COLO829 (cell line): ENCODE results near the gene DPF3.

Source experiments
- DNase-seq: peaks from one replicate; pipeline ENCODE4 v3.0.0; 2012; ENCODE audit warnings: low spot score

The DPF3 gene

DNA sequence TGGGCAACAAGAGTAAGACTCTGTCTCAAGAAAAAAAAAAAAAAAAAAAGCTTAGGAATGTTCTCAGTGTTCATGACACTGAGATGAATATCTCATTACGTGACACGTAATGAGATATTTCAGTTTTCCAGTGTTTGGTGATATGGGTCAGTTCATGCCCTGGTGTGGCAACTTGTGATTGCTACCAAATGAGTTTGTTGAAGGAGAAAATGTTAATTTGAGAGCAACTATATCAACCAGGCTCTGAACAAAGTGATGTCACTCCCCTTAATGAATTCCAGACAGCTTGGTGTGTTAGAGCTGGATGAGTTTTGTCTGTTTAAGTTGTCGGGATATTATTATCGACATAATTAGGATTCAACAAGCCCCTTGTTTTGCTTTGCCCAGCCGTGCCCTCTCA lies 211.7 kb downstream of the DPF3 start:
- no peak for DNase-seq

DNA sequence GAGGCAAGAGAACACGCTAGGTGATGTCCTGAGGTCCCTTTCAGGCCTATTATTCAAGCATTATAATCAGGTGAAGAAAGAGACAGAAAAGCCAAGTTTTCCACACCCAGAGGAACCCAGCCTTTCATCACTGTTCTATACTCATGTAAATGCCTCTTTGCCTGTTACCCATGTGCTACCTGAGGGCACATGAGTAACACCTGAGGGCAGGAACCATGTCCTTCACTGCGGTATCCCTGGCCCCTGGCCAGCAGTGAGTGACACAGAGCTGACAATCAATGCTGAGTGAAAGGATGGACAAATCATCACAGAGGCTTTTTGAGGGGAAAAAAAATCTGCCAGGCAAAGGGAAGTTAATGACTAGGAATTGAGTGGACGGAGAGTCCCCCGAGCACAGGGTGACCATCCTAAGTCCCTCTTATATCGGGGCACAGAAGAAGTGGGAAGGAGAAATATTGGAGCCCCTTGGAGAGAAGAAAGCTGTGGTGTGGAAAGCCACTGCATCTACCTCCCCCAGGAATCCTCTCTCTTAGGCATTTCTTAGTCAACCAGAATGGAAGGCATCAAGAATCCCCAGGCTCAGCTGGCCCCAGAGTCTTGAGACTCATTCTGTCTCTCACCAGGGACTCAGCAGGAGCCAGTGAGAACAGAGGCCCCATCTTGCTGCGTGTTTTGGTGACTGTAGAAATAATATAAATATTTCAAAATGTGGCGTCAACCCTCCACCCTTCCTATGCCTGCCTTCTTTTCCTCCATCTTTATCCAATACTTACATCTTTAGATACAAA lies 212.9 kb downstream of the DPF3 start:
- DNase-seq = no peak

DNA sequence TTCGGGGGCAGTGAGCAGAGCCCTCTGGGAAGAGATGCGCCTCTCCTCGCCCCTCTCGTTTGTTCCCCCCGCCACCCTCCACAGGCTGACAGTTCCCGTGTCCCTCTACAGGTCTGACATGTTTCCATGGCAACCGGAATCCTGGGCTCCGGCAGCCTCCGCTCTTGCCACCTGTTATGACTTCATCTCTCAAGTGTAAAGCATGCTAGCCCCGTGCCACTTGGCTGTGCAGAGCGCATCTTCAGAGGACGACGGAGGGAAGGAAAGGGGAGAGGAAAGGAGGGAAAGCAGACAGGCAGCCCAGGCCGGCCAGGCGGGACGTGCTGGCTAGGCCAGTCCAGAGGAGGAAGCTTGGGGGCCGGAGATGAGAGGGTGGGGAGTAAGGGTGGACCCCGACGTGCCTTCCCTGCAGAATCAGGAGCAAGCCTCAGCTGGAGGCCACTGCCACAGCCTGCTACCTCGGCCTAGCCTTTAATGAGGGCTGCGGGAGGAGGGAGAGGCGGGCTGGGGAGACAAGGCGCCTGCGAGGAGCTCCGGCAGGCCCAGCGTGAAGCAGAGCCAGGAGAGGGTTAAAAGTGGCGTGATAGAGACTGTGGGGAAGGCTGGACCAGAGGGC lies 214.3 kb downstream of the DPF3 start:
- no peak for DNase-seq

DNA sequence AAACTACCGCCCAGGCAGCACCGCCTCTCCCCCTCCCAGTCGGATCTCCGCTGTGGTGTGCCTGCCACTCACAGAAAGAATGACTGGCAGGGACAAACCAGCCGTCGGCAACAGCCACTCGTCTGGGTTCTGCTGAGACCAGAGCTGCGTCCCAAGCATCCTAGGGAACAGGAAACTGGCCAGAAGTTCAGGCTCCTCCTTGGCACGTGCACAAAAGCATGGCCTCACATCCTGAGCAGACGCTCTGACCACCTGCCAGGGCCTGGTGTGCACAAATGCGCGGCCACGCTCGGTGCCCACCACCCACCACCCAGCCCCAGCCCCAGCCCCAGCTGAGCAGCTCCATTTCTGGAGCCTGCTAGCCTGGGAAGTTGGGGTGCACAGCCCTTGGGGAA lies 214.8 kb downstream of the DPF3 start:
- no peak for DNase-seq

DNA sequence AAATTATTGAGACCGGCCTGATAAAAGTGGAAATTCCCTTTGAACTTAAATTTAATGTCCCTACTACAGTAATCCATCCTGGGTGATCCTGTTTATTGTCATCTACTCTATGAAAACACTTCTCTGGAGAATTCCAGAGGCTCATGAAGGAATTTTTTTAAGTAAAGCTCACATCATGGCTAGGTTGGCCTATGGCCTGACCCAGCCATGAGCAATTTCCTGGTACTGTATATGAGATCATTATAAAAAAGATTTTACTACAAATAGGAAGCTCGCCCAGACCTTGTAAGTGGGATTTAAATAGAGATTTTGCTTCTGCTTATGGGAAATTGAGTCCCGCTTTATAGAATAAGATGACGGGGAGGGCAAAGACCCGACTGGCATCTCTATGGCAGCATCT lies 215.5 kb downstream of the DPF3 start:
- DNase-seq = no peak

DNA sequence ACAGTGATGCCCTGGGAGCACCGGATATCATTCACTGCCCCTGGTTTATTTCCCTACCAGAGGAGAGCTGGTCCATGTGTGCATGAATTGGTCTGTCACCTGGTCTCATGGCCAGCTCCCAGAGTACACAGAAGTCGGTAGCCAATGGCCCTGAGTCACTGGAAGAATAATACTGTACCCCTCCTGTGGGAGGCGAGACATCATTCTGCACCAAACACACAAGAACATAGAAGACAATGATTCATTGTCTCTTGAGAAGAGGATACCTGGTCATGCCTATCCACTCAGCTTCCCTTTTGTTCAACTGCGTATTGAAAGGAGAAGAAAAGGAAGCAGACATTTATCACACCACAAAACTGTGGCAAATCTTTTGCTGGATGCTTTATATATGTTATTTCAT lies 216.2 kb downstream of the DPF3 start:
- no peak for DNase-seq

- no peak for DNase-seq
These were observed 218.8 kb downstream of the DPF3 start for GRCh38 chr14:72675126-72675525.

DNA sequence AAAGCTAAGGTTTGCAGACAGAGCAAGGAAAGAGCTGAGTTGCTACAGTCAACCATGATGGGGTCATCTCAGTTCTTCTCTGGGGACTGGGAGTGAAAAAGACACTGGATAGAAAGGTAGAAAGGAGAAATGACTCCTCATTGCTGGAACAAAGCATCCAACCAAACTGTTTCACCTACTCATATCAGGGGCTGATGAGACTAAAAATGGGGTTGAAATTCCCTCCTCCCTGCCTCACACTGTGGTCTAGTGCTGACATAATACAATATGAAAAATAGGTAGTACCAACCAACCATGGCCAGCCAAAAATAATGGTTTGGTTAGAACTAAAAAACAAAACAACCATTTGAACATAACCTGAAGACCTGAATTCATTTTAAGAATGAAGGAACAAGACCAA lies 220.7 kb downstream of the DPF3 start:
- DNase-seq = no peak

DNA sequence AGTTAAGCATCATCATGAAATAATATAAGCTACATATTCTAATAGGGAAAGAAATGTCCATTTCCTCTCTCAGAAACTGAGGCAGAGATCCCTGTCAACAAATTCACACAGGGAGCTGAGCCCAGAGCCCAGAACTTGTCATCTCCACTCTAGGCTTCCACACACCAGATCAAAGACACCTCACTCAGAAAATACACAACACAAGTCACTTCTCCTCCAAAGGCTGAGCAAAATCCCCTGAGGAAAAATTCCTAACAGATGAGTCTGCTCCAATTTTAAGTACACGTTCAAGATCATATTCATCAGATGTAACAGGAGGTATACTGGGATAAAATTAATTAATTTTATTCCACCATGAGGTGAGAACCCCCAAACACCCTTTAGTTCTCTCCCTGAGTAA lies 227.3 kb downstream of the DPF3 start:
- DNase-seq = peak; percentile 29

- peak; percentile 13 for DNase-seq
These were observed 228.6 kb downstream of the DPF3 start for GRCh38 chr14:72665259-72665658.

DNA sequence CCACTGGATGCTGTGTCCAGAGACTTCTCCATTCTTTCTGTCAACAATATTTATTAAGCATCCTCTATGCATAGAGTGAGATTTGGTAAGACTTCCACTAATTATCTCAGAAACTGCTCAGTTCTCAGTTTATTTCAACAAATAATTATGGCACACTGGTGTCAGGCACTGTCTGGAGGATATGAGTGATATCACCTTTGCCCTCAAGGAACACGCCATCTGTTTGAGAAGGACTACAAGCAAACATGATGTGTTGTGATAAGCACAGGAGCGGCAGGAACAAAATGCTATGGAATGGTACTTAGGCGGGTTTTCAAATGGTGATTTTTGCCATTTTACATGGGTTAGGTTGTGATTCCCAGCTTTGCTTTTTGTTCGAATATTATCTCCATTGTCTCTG lies 229.2 kb downstream of the DPF3 start:
- no peak for DNase-seq

DNA sequence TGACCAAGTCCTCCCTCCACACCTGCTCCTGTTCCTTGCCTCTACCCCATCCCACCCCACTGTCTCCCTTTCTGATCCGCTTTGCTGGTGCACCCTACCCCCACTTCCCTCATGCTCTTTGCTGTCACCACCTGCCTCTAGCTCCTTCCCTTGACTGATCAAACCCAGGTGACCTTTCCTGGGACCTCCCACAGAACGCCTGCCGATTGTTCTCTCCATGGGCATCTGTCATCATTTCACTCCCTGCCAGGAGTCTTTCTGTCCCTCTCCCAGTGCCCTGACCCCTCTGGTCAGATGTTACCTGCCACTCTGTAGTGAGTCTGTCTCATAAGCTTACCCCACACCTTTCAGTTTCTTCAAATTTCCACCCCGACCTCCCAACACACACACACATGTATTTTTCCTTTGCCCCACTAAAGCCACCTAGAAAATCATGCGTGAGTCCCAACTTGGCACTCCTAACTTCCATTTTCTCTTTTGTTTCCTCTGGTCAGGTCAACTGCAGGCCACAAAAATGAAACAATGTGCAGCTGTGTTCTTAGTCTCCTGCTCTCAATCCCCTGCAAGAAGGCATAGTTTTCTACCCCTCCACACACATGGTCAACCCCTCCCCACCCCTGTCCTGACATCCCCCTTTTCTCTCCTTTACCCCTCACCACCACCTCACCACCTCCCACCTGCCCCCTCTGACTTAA lies 229.8 kb downstream of the DPF3 start:
- no peak for DNase-seq

DNA sequence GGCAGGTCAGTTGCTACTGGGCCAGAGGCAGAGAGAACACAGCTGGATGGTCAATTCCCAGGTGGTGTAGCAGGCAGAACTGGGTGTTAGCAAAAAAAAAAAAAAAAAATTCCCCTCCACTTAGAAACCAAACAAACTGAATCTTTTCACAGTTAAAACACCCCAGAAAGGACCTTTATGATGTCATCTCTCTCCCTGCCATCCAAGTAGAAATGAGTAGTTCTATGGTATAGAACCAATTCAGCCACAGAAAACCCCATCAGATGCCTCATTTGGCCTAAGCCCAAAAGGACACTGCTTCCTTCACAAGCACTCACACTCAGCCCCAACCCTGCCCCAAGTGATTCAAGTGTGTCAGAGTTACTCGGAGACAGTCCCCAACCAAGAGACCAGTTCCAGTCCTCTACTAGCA lies 230.8 kb downstream of the DPF3 start:
- no peak for DNase-seq

- DNase-seq = no peak
These were observed 231.7 kb downstream of the DPF3 start for GRCh38 chr14:72662214-72662613.

GRCh38 chr14:72657214-72657921 lies 236.5 kb downstream of the DPF3 start:
- DNase-seq = no peak

GRCh38 chr14:72653026-72653425 lies 240.9 kb downstream of the DPF3 start:
- DNase-seq = no peak

DNA sequence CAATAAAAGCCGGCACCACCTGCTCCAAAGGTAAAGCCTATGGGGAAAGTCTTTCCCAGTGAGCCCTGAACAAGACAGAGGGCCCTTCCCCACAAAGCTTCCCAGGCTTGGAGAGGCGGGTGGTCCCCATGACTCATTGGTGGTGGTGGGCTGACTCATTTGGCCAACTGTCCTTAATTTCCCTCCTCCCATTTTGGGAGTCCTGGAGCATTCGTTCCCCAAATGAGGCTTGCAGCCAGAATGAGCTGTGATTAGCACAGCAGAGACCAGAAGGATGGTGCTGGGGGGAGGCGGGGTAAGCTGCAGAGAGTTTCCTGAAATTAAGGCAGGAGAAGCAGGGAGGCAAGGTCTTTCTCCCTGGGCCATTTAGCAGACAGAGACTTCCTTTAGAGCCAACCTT lies 241.7 kb downstream of the DPF3 start:
- no peak for DNase-seq

- no peak for DNase-seq
These were observed 242.2 kb downstream of the DPF3 start for GRCh38 chr14:72651714-72652113.

DNA sequence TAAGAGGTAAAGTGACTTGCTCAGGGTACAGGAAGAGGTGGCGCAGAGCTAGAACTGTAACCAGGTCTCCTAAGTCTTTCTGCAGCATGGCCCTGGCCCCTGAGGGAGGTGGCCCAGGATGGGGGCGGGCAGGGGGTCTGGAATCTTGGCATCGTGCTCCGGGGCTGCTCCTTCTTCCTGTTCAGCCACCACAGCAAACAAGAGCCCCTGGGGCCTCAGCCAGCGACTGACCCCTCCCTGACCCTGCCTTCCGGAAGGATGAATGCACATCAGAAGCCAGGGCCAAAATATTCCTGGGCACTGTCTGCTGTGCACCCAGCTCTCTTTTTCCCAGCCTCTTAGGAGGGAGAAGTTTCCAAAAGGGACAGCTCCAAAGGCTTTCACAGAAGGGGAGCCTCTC lies 242.8 kb downstream of the DPF3 start:
- DNase-seq = no peak

GRCh38 chr14:72649603-72650227 lies 244.2 kb downstream of the DPF3 start:
- no peak for DNase-seq

DNA sequence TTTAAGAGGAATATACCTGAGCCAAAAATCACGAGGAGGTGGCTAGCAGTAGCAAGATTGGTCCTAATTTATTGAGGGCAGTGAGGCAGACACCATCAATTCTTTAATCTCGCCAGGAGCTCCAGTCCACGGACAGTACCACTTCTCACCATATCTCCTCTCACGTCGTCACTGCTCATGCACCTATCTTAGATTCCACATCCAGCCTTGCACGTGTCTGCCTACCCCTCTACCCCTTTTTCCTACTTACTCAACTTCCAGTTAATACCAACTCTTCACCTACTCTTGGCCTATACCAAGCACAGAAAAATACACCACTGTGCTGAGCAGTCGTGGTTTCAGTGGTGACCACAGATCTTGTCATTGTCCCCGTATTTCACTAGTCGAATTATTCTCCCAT lies 246.1 kb downstream of the DPF3 start:
- DNase-seq = no peak

DNA sequence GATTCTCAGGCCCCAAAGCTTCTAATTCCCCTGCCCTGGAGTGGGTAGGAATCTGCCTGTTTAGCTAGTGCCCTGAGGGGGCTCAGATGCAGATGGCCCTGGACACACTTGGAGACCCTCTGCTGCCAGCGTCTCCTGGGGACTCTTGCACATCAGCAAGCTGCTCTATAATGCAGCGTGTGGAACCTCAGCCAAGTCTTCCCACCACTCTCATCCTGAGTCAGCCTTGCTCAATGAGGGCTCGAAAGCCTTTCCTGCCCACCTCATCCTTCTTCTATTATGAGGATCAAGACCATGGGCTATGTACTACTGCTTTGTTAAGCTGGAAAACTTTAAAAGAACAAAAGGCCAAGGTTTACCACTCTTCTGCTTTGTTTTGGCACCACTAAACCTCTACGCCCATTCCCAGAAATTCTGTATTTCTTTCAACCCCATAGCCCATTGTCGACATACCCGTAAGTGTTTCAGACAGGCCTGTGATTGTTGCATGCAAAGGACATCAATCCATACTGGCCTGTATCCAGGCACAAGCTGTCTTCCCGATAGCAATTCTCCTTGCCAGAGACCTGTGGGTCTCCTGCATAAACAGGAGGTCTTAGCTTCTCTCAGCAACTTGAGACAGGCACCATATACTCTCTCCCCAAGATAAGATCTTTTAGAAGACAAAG lies 246.9 kb downstream of the DPF3 start:
- no peak for DNase-seq
